Stimulated activated CD8-positive, alpha-beta memory T cell treated with anti-CD3 and anti-CD28 coated beads, Interleukin-4, amount 100 ng/mL, for 48 hours (primary cell): ENCODE data around the gene CHST13.
"Not testable (repeated sequence)": the region's sequence is repeated elsewhere in the genome, so short reads cannot be mapped to it uniquely, and the experiment has no call there.

ENCODE experiments used
- DNase-seq: peaks from one replicate; pipeline ENCODE4 v3.0.0-alpha.2; 2020

CHST13 gene

GRCh38 chr3:126527006-126527405, 3.1 kb downstream of the CHST13 start:
- DNase-seq, result no peak

GRCh38 chr3:126527455-126528211, 3.7 kb downstream of the CHST13 start:
- no peak for DNase-seq

- no peak for DNase-seq
Measured at GRCh38 chr3:126528419-126528799, 4.5 kb downstream of the CHST13 start.

- no peak for DNase-seq
Measured at GRCh38 chr3:126528800-126529541, 5.0 kb downstream of the CHST13 start.

- DNase-seq, result no peak
Measured at GRCh38 chr3:126529585-126530170, 5.7 kb downstream of the CHST13 start.

GRCh38 chr3:126530171-126531050, 6.5 kb downstream of the CHST13 start:
- no peak for DNase-seq

GRCh38 chr3:126531051-126531330, 7.0 kb downstream of the CHST13 start:
- DNase-seq, result no peak

- DNase-seq, result no peak
Measured at GRCh38 chr3:126533506-126533905, 9.6 kb downstream of the CHST13 start.

- not testable (repeated sequence) for DNase-seq
Measured at GRCh38 chr3:126534716-126535115, 10.8 kb downstream of the CHST13 start.

- DNase-seq, result no peak
Measured at GRCh38 chr3:126535636-126536035, 11.7 kb downstream of the CHST13 start.

- no peak for DNase-seq
Measured at GRCh38 chr3:126536126-126536525, 12.2 kb downstream of the CHST13 start.

- DNase-seq, result no peak
Measured at GRCh38 chr3:126537116-126537729, 13.3 kb downstream of the CHST13 start.

- DNase-seq, result no peak
Measured at GRCh38 chr3:126537730-126538281, 13.9 kb downstream of the CHST13 start.

- no peak for DNase-seq
Measured at GRCh38 chr3:126538316-126538715, 14.4 kb downstream of the CHST13 start.

- DNase-seq, result no peak
Measured at GRCh38 chr3:126538966-126539365, 15.0 kb downstream of the CHST13 start.

- no peak for DNase-seq
Measured at GRCh38 chr3:126539558-126540250, 15.7 kb downstream of the CHST13 start.

- peak; percentile 21 for DNase-seq
Measured at GRCh38 chr3:126540342-126540849, 16.4 kb downstream of the CHST13 start.

GRCh38 chr3:126540951-126541627, 17.1 kb downstream of the CHST13 start:
- no peak for DNase-seq

GRCh38 chr3:126541628-126542339, 17.8 kb downstream of the CHST13 start:
- DNase-seq, result no peak
